Heart right ventricle (tissue), 16 donors: ENCODE measurements around the gene ZNF410. TPM values are rescaled to one million over a fixed set of nuclear protein-coding genes. Genes with fewer than 3 reads are reported as not detected.
A peak's percentile ranks its signal among the peaks of the same experiment; 100 is the strongest.

Experiments
- ATAC-seq, 8 donors: fragments of 200-7000 bp; cut with Tn5 transposase; one replicate each; pipeline ENCODE4 v1.9.1; 2020; ENCODE audit warnings: mild to moderate bottlenecking in 8 of 8, moderate library complexity in 8 of 8, moderate number of reproducible peaks in 1 of 8
- DNase-seq, 2 donors: peaks; one replicate each; pipeline ENCODE4 v3.0.0-alpha.2; 2020
- H3K27ac ChIP-seq, 10 donors: fragments of 200-600 bp; sonication (generic) in 2 of 10; one replicate each; pipeline versions ENCODE4 v1.5.0 to v1.8.0; 2020 to 2022; ENCODE audit warnings: mild to moderate bottlenecking in 3 of 10
- H3K27me3 ChIP-seq, 7 donors: fragments of 200-600 bp; one replicate each; pipeline ENCODE4 v1.8.0; 2021 to 2022; ENCODE audit warnings: mild to moderate bottlenecking in 2 of 7
- H3K36me3 ChIP-seq, 9 donors: fragments of 200-600 bp; sonication (generic) in 1 of 9; one replicate each; pipeline versions ENCODE4 v1.5.0 to v1.8.0; 2020 to 2022; ENCODE audit warnings: mild to moderate bottlenecking in 2 of 9
- H3K4me1 ChIP-seq, 9 donors: fragments of 200-600 bp; sonication (generic) in 1 of 9; one replicate each; pipeline versions ENCODE4 v1.5.0 to v1.8.0; 2020 to 2022; ENCODE audit warnings: mild to moderate bottlenecking in 4 of 9
- H3K4me3 ChIP-seq, 10 donors: fragments of 200-600 bp; sonication (generic) in 2 of 10; one replicate each; pipeline versions ENCODE4 v1.5.0 to v1.8.0; 2020 to 2022; ENCODE audit warnings: mild to moderate bottlenecking in 7 of 10, moderate library complexity in 2 of 10
- H3K9me3 ChIP-seq, 11 donors: fragments of 200-600 bp in 10 of 11; sonication (generic) in 2 of 11; one replicate each; pipeline versions ENCODE4 v1.5.0 to v1.8.0; 2013 to 2022; ENCODE audit warnings: mild to moderate bottlenecking in 2 of 11, control low read depth in 1 of 11, moderate library complexity in 1 of 11
- WGBS, 2 donors: extraction: QIAGEN DNeasy Blood & Tissue Kit; methylation state at CpG; one replicate each; pipeline ENCODE4 v1.1.7; 2013; ENCODE audit warnings: inconsistent platforms in 1 of 2; 5-methylcytosine and 5-hydroxymethylcytosine counted together
- intact Hi-C, 10 donors: fragments of 100-400 bp; cut with DNase I; formaldehyde crosslinking; loops; one replicate each; pipeline versions ENCODE4 v1.11.1 to v1.14.2; 2022
- polyA plus RNA-seq, 2 donors: library from polyadenylated mRNA; stranded (reverse); fragments of 200-250 nt; gene quantifications; one replicate each; pipeline ENCODE4 v1.2.3, GENCODE V29; 2013
- total RNA-seq, 10 donors: library from RNA; stranded (reverse); fragmentation: NEBNext Ultra II Directional in 3 of 10; extraction: Animal tissue kit (Norgen Biotek cat#: 25700) in 3 of 10; gene quantifications; one replicate each; pipeline versions ENCODE4 v1.2.1 to v1.2.4, GENCODE V29; 2021 to 2023
- TF ChIP-seq, protein P1 (sequence below), 9 donors: fragments of 200-600 bp; sonication (generic) in 2 of 9; IDR thresholded peaks; one replicate each; pipeline versions ENCODE4 v1.5.0 to v1.8.0; 2021 to 2022; ENCODE audit warnings: antibody characterized with exemption in 9 of 9, mild to moderate bottlenecking in 5 of 9, moderate library complexity in 1 of 9
- donor health status: Arrhythmogenic right ventricular cardiomyopathy.
- donor health status: ischemic (EF 13 %, LVEDD 7.1; RV severe dilation, severe dysfunction).
- donor health status: healthy with polysubstance abuse.
- donor health status: DM: no; HTN: yes; CAD: no.
- donor health status: DM: no; HTN: no; CAD: no.
- donor health status: ischemic (EF 25% LVEDD 6.9; RV normal size, moderate dysfunction).
- donor health status: ischemic (EF 25% LVEDD 5.7; RV mildly dilated, moderate dysfunction).
- donor health status: healthy.
- donor health status: DM: yes; HTN: yes; CAD: no.
- donor health status: Ischemic cardiomyopathy.
- donor health status: ischemic (EF 35%, LVEDD 5.7; RV mildly dilated, moderate dysfunction).
- donor health status: nonischemic (EF 11% LVEDD 7.7; RV severe dilation, severe dysfunction).
- donor health status: DM: yes; HTN: yes; CAD: no.
- donor health status: PGD.
- donor health status: ischemic (EF 29% LVEDD 5.4; RV normal size, mild dysfunction).
- donor health status: nonischemic (EF 23%, LVEDD 6.1; RV moderate dilation, normal function).

Gene ZNF410
- total and polyA plus RNA-seq, 12 donors: 15.3 to 24.6 (median 19.1) TPM

DNA sequence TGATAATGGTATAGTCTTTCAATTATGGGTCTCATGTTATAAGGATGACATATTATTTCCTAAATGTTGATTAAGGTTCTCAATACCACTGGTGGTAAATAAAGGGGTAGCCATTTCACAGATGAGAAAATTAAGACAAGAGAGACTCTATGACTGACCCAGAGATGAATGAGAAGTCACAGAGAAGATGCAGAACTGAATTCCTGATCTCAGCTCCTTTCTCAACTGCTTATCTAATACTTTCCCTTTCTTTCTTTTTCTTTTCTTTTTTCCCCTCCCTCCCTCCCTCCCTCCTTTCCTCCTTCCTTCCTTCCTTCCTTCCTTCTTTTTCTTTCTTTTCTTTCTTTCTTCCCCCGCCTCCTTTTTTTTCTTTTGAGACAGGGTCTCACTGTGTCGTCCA lies 43.4 kb upstream of the ZNF410 start:
- H3K4me1 ChIP-seq: no peaks in the 10 kb centered on the region
- ATAC-seq (no peak), DNase-seq (no peak)
- H3K36me3 ChIP-seq: no peaks in the 10 kb centered on the region
- no peak overlapping the region for H3K27ac ChIP-seq
- 61 to 70% methylated on average over 2 of the region's 2 CpGs for WGBS, 2 donors
- TF ChIP-seq, protein P1, sequence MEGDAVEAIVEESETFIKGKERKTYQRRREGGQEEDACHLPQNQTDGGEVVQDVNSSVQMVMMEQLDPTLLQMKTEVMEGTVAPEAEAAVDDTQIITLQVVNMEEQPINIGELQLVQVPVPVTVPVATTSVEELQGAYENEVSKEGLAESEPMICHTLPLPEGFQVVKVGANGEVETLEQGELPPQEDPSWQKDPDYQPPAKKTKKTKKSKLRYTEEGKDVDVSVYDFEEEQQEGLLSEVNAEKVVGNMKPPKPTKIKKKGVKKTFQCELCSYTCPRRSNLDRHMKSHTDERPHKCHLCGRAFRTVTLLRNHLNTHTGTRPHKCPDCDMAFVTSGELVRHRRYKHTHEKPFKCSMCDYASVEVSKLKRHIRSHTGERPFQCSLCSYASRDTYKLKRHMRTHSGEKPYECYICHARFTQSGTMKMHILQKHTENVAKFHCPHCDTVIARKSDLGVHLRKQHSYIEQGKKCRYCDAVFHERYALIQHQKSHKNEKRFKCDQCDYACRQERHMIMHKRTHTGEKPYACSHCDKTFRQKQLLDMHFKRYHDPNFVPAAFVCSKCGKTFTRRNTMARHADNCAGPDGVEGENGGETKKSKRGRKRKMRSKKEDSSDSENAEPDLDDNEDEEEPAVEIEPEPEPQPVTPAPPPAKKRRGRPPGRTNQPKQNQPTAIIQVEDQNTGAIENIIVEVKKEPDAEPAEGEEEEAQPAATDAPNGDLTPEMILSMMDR (IDR thresholded peaks at IDR 0.05): no peak
- intact Hi-C loops: no loop called here
- H3K4me3 ChIP-seq: no peak overlapping the region
- H3K27me3 ChIP-seq: no peaks in the 10 kb centered on the region
- H3K9me3 ChIP-seq: peaks cover 0 to 7% (median 0%) of the 10 kb centered on the region in 11 donors

DNA sequence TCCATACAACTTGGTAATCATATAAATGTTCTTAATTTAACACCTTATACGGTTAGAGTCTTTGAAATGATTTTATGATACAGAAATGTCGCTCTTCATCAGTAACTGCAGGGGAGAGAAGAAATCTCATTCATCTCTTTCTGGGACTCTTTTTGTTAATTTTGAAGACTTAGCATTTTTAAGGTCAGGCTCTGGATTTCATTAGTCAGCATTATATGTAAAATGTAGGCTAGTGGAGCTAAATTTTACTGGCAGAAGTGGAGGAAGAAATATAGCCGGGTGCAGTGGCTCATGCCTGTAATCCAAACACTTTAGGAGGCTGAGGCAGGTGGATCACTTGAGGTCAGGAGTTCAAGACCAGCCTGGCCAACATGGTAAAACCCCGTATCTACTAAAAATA lies 39.7 kb upstream of the ZNF410 start:
- no peak for ATAC-seq
- WGBS, 2 donors: 88 to 90% methylated on average over 4 of the region's 4 CpGs
- Histone ChIP-seq H3K9me3 (peaks cover 0 to 7% (median 0%) of the 10 kb centered on the region in 11 donors), H3K4me3 (no peak overlapping the region), H3K27me3 (no peaks in the 10 kb centered on the region), H3K4me1 (peaks cover 4 to 9% (median 7%) of the 10 kb centered on the region in 9 donors), H3K36me3 (no peaks in the 10 kb centered on the region), H3K27ac (no peak overlapping the region)
- DNase-seq: no peak
- TF ChIP-seq, protein P1 (IDR thresholded peaks at IDR 0.05): no peak
- intact Hi-C loops: no loop called here

DNA sequence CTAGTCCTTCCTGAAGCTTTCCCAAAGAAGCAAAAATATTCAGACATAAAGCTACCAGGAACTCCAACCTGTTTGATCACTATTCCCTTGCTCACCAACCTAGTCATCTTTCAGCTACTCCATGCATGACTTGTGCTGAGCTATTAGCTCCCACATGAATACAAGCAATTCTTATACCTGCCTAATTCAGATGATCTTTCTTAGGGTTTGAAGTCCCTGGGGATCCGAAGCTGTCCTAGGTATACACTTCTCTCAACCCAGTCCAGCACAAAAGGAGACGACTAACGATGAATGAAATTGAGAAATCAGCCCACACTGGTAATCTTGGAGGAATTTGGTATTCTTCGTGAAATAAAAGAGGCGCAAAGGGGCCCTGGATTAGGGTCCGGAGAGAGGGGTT lies 35.7 kb upstream of the ZNF410 start:
- Histone ChIP-seq H3K9me3 (peaks cover 0 to 4% (median 0%) of the 10 kb centered on the region in 11 donors), H3K27ac (peak overlapping the region; percentile 76 to 97 (median 93)), H3K4me1 (peaks cover 4 to 17% (median 15%) of the 10 kb centered on the region in 9 donors), H3K4me3 (peak overlapping the region; percentile 49 to 82 (median 62)), H3K36me3 (peaks cover 0 to 4% (median 0%) of the 10 kb centered on the region in 9 donors), H3K27me3 (no peaks in the 10 kb centered on the region)
- WGBS, 2 donors: 57 to 58% methylated on average over 6 of the region's 6 CpGs
- DNase-seq (no peak), ATAC-seq (no peak)
- intact Hi-C loops: loop anchor here in 2 of 10 donors (5.0 kb wide), 1 partner anchor 36 kb away; the partner anchor contains the start of gene ZNF410 (in 2 of the 2)
- TF ChIP-seq, protein P1 (IDR thresholded peaks at IDR 0.05): no peak

DNA sequence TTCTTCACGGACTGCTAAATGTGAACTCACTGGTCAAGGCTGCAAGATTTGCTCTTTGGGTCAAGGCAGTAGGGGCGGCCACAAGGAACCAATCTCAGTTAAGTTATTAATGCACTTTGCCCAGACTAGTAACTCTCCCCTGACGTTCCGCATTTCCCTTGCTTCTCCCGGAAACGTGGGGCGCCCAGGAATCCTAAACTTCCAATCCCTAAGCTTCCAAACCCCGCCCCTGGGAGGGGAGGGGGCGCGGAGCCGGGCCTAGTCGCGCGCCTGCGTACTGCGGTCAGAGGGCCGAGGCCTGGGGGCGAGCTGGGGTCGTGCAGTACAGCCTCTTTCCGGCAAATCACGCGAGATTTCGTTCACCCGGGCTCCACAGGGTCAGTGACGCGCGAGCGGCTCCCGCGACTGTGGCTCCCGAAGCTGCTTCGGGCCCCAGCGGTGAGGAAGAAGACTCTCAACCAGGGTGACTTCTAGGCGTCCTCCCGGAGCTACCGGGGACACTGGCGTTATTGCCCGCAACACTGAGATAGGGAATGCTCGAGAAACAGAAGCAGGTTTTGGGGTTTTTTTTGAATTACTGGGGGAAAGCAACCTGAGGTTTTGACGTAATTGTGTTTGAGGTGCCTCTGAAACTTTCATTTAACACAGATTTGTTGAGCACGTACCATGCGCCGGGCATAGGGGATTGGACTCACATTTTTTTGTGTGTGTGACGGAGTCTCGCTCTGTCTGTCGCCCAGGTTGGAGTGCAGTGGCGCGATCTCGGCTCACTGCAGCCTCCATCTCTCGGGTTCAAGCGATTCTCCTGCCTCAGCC lies 34.9 kb upstream of the ZNF410 start, which contains the start of gene PTGR2:
Gene PTGR2, plus strand, starts transcription at position 265 of the 816 bp plus-strand sequence. CDS start 7,032 bp downstream, outside the sequence.
- intact Hi-C loops: loop anchor here in 2 of 10 donors (5.0 kb wide), 1 partner anchor 36 kb away; the partner anchor contains the start of gene ZNF410 (in 2 of the 2)
- H3K36me3 ChIP-seq: peaks cover 0 to 4% (median 0%) of the 10 kb centered on the region in 9 donors
- peak; percentile 98 to 99 (median 98) for ATAC-seq
- TF ChIP-seq, protein P1 (IDR thresholded peaks at IDR 0.05): peak in 2 of 9 donors; percentile 14 to 18
- 1 to 2% methylated on average over 51 of the region's 51 CpGs for WGBS, 2 donors
- peaks cover 4 to 17% (median 15%) of the 10 kb centered on the region in 9 donors for H3K4me1 ChIP-seq
- peak within 1 kb of the TSS; percentile 49 to 82 (median 62) for H3K4me3 ChIP-seq
- H3K27ac ChIP-seq: peak within 1 kb of the TSS; percentile 76 to 97 (median 93)
- peak; percentile 95 to 97 for DNase-seq
- no peaks in the 10 kb centered on the region for H3K27me3 ChIP-seq
- no peaks in the 10 kb centered on the region for H3K9me3 ChIP-seq
